MM.1S (cell line): ENCODE data around the gene TYRO3.

Experiments used
- DNase-seq: peaks from one replicate; pipeline ENCODE4 v3.0.0-alpha.2; 2015
- H2AFZ ChIP-seq: fragments of 300-600 bp; sonication (generic); 2 replicates; pipeline ENCODE4 v1.6.0; 2016; ENCODE audit warnings: antibody characterized with exemption, low read length
- H3F3A ChIP-seq: fragments of 300-600 bp; sonication (generic); 2 replicates; pipeline ENCODE4 v1.6.1; 2016; ENCODE audit warnings: mild to moderate bottlenecking, antibody characterized with exemption, low read length, moderate library complexity, mixed read lengths; ENCODE audit not compliant: insufficient read depth
- H3K27ac ChIP-seq: fragments of 300-600 bp; sonication (generic); 2 replicates; pipeline ENCODE4 v1.5.1; 2016; ENCODE audit warnings: mild to moderate bottlenecking, low read length
- H3K27me3 ChIP-seq: fragments of 300-600 bp; sonication (generic); replicated peaks from 2 replicates; pipeline ENCODE4 v1.6.0; 2016; ENCODE audit warnings: low read length; ENCODE audit not compliant: insufficient read depth
- H3K36me3 ChIP-seq: fragments of 300-600 bp; sonication (generic); replicated peaks from 2 replicates; pipeline ENCODE4 v1.6.1; 2016; ENCODE audit warnings: mild to moderate bottlenecking, low read length, mixed read lengths; ENCODE audit not compliant: insufficient read depth
- H3K4me1 ChIP-seq: fragments of 300-600 bp; sonication (generic); 2 replicates; pipeline ENCODE4 v1.6.1; 2016; ENCODE audit warnings: low read length, mixed read lengths
- H3K4me2 ChIP-seq: fragments of 300-600 bp; sonication (generic); 2 replicates; pipeline ENCODE4 v1.6.0; 2016; ENCODE audit warnings: low read depth, low read length
- H3K4me3 ChIP-seq: fragments of 300-600 bp; sonication (generic); 2 replicates; pipeline ENCODE4 v1.5.1; 2016; ENCODE audit warnings: low read length, mixed read lengths
- H3K79me2 ChIP-seq: fragments of 300-600 bp; sonication (generic); 2 replicates; pipeline ENCODE4 v1.6.1; 2016; ENCODE audit warnings: mixed run types, low read length, mixed read lengths
- H3K9ac ChIP-seq: fragments of 300-600 bp; sonication (generic); 2 replicates; pipeline ENCODE4 v1.6.1; 2016; ENCODE audit warnings: low read length, mixed read lengths
- H3K9me2 ChIP-seq: fragments of 300-600 bp; sonication (generic); replicated peaks from 2 replicates; pipeline ENCODE4 v1.6.1; 2016; ENCODE audit warnings: mild to moderate bottlenecking, low read length, mixed read lengths; ENCODE audit not compliant: insufficient read depth
- H3K9me3 ChIP-seq: fragments of 300-600 bp; sonication (generic); replicated peaks from 2 replicates; pipeline ENCODE4 v1.6.1; 2016; ENCODE audit warnings: mild to moderate bottlenecking, low read length, mixed read lengths; ENCODE audit not compliant: insufficient read depth
- H4K20me1 ChIP-seq: fragments of 300-600 bp; sonication (generic); 2 replicates; pipeline ENCODE4 v1.6.1; 2016; ENCODE audit warnings: mild to moderate bottlenecking, low read length, moderate library complexity, mixed read lengths; ENCODE audit not compliant: insufficient read depth
- CTCF ChIP-seq: fragments of 300-600 bp; sonication (generic); IDR thresholded peaks from 2 replicates; pipeline ENCODE4 v1.5.1; 2016; ENCODE audit warnings: antibody characterized with exemption, low read length, mixed read lengths
- EZH2 ChIP-seq: fragments of 300-600 bp; sonication (generic); optimal IDR thresholded peaks from 2 replicates; pipeline ENCODE3; 2017; ENCODE audit warnings: low read depth, mild to moderate bottlenecking, antibody characterized with exemption, low read length, mixed read lengths
- EZH2phosphoT487 ChIP-seq: fragments of 300-600 bp; sonication (generic); IDR thresholded peaks from 2 replicates; pipeline ENCODE4 v1.6.1; 2018; ENCODE audit warnings: antibody characterized with exemption, low read length

The TYRO3 gene

DNA sequence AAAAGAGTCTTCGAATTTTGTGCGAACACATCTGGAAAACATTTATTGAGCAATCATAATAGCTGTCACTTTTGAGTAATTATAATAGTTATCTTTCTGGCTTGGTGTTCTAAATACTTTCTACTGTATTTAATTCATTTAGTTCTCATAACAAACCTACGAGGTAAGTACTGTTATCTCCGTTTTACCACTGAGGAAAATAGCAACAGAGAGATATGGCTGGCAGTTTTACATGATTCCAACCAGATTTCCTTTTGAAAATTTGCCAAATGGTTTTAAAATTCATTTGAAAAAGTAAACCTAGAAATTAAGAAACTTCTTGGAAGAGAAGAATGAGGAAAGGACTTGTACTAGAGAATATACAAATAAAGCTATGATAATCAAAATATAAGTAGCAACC, 63.9 kb downstream of the TYRO3 start:
- no peaks in the 10 kb centered on the region for H3K9me3 ChIP-seq
- H3K4me3 ChIP-seq = no peak overlapping the region
- no peak for TF ChIP-seq EZH2
- no peak for TF ChIP-seq EZH2phosphoT487
- TF ChIP-seq CTCF = no peak
- no peaks in the 10 kb centered on the region for H3K36me3 ChIP-seq
- no peak overlapping the region for H3K27ac ChIP-seq
- no peaks in the 10 kb centered on the region for H3K79me2 ChIP-seq
- no peaks in the 10 kb centered on the region for H4K20me1 ChIP-seq
- no peak overlapping the region for H3K4me2 ChIP-seq
- H3K9ac ChIP-seq = no peak overlapping the region
- H2AFZ ChIP-seq = no peak overlapping the region
- H3F3A ChIP-seq = no peaks in the 10 kb centered on the region
- no peak for DNase-seq
- no peaks in the 10 kb centered on the region for H3K4me1 ChIP-seq
- no peaks in the 10 kb centered on the region for H3K27me3 ChIP-seq
- H3K9me2 ChIP-seq = no peaks in the 10 kb centered on the region

GRCh38 chr15:41627203-41627602, 68.2 kb downstream of the TYRO3 start:
- Histone ChIP-seq H3K4me1 (no peaks in the 10 kb centered on the region), H2AFZ (no peak overlapping the region), H3F3A (no peaks in the 10 kb centered on the region), H3K27me3 (no peaks in the 10 kb centered on the region), H4K20me1 (no peaks in the 10 kb centered on the region), H3K79me2 (no peaks in the 10 kb centered on the region), H3K36me3 (no peaks in the 10 kb centered on the region), H3K9ac (no peak overlapping the region), H3K27ac (no peak overlapping the region), H3K4me2 (no peak overlapping the region), H3K9me3 (no peaks in the 10 kb centered on the region), H3K4me3 (no peak overlapping the region), H3K9me2 (no peaks in the 10 kb centered on the region)
- no peak for DNase-seq
- TF ChIP-seq EZH2 (no peak), CTCF (no peak), EZH2phosphoT487 (no peak)

DNA sequence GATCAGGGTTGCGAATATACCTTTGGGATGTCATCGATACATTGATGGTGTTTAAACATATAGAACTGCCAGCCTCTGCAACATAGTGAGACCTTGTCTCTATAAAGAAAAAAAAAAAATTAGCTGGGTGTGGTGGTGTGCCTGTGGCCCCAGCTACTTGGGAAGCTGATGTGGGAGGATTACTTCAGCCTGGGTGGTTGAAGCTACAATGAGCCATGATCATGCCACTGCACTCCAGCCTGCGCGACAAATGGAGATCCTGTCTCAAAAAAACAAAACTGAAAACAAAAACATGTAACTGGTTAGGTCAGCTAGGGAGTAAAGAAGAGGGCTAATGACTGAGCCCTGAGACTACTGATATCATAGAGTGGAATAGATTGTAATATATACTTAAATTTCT, 70.5 kb downstream of the TYRO3 start:
- Histone ChIP-seq H4K20me1 (no peaks in the 10 kb centered on the region), H3K9me3 (no peaks in the 10 kb centered on the region), H3K4me2 (no peak overlapping the region), H3K9me2 (no peaks in the 10 kb centered on the region), H3K4me1 (0 out of 2 replicates have a peak, but pooled peaks cover 7% of the 10 kb centered on the region), H3K27ac (no peak overlapping the region), H3K4me3 (no peak overlapping the region), H3K36me3 (no peaks in the 10 kb centered on the region), H2AFZ (no peak overlapping the region), H3K27me3 (no peaks in the 10 kb centered on the region), H3K79me2 (no peaks in the 10 kb centered on the region), H3F3A (no peaks in the 10 kb centered on the region), H3K9ac (no peak overlapping the region)
- no peak for DNase-seq
- TF ChIP-seq CTCF (no peak), EZH2phosphoT487 (no peak), EZH2 (no peak)
